PFSK-1 (cell line): ENCODE results near the gene AJUBA.

Experiments used
- FOXP2 ChIP-seq: optimal IDR thresholded peaks from 2 replicates; pipeline ENCODE3; 2011; ENCODE audit warnings: borderline replicate concordance, control low read depth, inconsistent platforms; ENCODE audit not compliant: insufficient read depth; ENCODE audit errors: extremely low read length, extremely low read depth
- POLR2AphosphoS5 ChIP-seq: IDR thresholded peaks from 2 replicates; pipeline ENCODE4 v1.6.1; 2012; ENCODE audit warnings: low read depth, mild to moderate bottlenecking, control low read depth, low read length, moderate library complexity
- SIN3A ChIP-seq: IDR thresholded peaks from 2 replicates; pipeline ENCODE4 v1.6.1; 2012; ENCODE audit warnings: mild to moderate bottlenecking, low read length, moderate library complexity, borderline replicate concordance; ENCODE audit not compliant: insufficient read depth
- TAF1 ChIP-seq: IDR thresholded peaks from 2 replicates; pipeline ENCODE4 v1.6.1; 2012; ENCODE audit warnings: low read length, control low read depth, borderline replicate concordance; ENCODE audit not compliant: insufficient read depth
- TF ChIP-seq, protein P1 (sequence below), 2 experiments: IDR thresholded peaks; 2 replicates each; pipeline versions ENCODE4 v1.6.1 to v1.8.0; 2011 to 2012; ENCODE audit warnings: low read depth in 2 of 2, low read length in 2 of 2, control low read depth in 1 of 2, inconsistent platforms in 1 of 2, mild to moderate bottlenecking in 1 of 2, moderate library complexity in 1 of 2; ENCODE audit not compliant: insufficient read depth in 1 of 2

Gene AJUBA

DNA sequence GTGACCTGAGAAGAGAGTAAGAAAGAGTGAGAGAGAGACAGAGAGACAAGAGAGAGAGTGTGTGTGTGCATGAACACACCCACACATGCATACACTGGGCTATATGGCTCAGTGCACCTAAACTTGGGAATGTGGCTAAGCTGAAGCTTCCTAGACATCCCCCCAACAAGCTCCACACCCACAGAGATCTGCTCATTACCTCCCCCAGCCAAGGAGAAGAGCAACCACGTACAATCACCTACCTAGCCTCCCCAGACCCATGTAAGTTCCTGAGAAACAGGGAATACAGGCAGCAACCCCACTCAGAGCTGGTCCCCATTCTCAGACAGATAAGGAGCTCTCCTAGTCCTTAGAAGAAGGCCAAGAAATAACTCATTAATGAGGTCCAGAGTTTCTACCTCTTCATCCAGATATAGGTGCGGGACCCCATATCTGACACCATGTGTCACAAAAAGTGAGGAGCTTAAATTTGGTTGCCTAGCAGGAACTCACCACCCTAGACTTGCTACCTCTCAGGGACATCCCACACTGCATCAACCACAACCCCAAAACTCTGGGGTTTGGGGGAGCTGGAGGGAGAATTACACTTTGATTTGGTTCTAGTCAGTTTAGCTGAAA is 9.9 kb downstream of the AJUBA start:
- TF ChIP-seq FOXP2 = no peak

DNA sequence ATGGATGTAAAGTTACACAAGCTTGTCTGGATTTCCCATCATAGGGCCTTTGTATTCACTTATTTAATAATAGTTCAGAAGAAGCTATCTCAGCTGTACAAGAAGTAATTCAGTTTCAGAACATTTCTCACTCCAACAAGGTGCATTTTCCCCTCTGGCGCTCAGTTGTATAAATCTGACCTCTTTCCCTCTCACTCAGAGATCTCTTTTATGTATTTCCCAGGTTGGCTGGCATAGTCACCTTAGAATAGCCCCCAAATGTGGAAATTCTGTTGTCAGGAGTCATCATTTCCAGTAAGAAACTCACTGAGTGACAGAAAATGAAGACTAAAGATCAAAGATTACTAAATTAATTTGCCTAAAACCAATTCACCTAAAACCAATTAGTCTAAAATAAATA is 11.2 kb downstream of the AJUBA start:
- TF ChIP-seq POLR2AphosphoS5 (no peak), TAF1 (no peak), SIN3A (no peak)

DNA sequence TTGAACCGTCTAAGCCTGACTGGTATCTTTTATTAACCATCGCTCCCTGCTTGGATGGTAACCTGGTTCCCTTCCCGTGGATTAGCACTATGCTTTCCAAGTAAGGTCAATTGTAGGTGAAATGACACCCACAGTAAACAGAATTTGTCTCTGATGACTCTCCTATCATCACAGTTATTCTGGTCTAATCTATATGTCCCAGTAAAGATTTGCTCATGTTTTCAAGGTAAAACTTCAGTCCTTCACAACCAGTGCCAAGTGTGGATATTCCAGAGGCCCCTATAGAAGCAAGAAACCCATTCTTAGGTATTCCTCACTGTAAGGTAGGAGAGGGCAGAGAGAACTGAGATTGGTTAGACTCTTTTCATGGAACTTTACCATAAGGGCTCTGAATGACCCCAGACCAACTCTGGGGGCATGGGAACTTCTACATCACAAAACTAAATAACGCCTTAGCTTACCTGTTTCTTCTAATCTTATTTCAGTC is 15.5 kb downstream of the AJUBA start:
- TF ChIP-seq POLR2AphosphoS5 = no peak
- TF ChIP-seq SIN3A = no peak
- no peak for TF ChIP-seq TAF1
- no peak for TF ChIP-seq FOXP2
- TF ChIP-seq, protein P1, sequence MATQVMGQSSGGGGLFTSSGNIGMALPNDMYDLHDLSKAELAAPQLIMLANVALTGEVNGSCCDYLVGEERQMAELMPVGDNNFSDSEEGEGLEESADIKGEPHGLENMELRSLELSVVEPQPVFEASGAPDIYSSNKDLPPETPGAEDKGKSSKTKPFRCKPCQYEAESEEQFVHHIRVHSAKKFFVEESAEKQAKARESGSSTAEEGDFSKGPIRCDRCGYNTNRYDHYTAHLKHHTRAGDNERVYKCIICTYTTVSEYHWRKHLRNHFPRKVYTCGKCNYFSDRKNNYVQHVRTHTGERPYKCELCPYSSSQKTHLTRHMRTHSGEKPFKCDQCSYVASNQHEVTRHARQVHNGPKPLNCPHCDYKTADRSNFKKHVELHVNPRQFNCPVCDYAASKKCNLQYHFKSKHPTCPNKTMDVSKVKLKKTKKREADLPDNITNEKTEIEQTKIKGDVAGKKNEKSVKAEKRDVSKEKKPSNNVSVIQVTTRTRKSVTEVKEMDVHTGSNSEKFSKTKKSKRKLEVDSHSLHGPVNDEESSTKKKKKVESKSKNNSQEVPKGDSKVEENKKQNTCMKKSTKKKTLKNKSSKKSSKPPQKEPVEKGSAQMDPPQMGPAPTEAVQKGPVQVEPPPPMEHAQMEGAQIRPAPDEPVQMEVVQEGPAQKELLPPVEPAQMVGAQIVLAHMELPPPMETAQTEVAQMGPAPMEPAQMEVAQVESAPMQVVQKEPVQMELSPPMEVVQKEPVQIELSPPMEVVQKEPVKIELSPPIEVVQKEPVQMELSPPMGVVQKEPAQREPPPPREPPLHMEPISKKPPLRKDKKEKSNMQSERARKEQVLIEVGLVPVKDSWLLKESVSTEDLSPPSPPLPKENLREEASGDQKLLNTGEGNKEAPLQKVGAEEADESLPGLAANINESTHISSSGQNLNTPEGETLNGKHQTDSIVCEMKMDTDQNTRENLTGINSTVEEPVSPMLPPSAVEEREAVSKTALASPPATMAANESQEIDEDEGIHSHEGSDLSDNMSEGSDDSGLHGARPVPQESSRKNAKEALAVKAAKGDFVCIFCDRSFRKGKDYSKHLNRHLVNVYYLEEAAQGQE (IDR thresholded peaks at IDR 0.05; ENCODE audit: insufficient read depth in 1 of 2, low read depth in 2 of 2, low read length in 2 of 2) = no peak

DNA sequence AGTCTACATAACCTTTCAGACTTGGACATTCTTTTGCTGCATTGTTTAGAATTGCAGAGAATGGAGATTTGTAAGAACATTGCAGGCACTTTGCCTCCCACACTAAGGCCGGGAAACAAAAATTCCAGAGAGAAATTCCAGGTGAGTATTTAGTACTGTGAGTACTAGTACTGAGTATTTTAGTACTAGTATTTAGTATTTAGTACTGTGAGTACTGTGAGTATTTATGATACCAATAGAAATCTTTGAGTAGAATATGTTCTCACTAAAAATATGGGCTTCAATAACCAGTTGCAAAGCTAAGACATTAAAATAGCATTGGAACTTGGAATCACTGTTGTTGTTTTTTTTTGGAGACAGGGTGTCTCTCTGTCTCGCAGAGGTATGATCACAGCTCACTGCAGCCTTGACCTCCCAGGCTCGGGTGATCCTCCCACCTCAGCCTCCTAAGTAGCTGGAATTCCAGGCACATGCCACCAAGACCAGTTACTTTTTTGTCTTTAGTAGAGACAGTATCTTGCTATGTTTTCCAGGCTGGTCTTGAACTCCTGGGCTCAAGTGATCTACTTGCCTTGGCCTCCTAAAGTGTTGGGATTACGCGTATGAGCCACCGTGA is 20.2 kb downstream of the AJUBA start:
- no peak for TF ChIP-seq POLR2AphosphoS5
- TF ChIP-seq SIN3A = no peak
- TF ChIP-seq, protein P1 (IDR thresholded peaks at IDR 0.05; ENCODE audit: insufficient read depth in 1 of 2, low read depth in 2 of 2, low read length in 2 of 2) = no peak
- no peak for TF ChIP-seq TAF1
- TF ChIP-seq FOXP2 = no peak

DNA sequence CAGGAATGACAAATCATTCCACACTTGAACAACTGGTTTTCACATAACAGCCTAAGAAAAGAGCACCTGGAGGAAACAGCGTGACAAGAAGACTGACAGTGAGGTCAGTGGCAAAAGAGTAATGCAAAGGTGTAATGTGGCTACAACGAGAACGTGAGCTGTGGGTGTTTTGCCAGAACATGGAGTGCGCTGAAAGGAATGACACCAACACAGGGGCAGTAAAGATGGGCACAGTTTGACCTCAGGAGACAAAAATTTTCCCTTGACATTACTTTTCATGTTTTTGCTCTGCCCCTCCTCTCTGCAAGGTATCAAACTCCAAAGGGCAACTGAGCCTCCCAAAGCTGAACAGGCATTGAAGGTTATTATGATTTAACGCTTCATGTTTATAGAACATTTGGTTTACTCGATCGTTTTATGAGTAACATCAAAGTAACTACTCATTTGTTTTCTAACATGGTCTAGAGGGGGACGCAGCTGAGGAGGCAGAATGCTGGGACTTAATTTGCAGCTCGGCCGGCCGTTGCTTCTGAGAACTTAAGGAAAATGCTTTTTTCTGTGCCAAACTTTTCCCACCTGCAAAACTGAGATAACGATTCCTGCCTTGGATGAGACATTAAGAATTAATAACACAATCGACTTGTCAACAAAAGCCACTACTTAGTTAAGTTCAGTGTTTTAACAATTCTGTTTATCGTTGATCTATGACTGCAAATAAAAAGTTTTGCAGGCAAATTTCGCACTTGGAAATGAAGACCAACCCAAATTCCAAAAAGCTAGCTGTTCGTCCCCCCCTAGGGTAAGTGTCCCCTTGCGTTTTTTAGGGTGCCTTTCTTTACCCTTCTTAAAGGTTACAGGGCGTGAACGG is 26.4 kb downstream of the AJUBA start:
- TF ChIP-seq SIN3A (no peak), POLR2AphosphoS5 (no peak), FOXP2 (no peak), TAF1 (no peak)
- TF ChIP-seq, protein P1 (IDR thresholded peaks at IDR 0.05; ENCODE audit: insufficient read depth in 1 of 2, low read depth in 2 of 2, low read length in 2 of 2) = no peak

DNA sequence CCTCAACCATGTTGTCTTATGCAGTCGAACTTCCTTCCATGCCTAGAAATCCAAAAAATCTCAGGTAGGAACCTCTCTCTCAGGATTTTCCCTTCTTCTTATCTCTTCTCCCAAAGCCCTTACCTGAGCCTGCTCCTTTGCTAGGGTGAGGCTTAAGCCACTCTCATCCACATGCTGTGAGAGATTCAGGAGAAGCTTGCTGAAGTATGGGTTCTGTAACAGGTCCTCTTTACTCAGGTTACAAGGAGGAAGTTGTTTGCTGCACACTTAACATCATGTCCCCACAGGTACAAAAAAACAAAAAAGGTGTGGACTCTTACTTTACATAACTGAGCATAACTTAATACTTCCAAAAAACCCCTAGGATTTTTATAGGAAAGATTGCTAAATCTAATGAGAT is 29.9 kb downstream of the AJUBA start:
- no peak for TF ChIP-seq SIN3A
- TF ChIP-seq, protein P1 (IDR thresholded peaks at IDR 0.05; ENCODE audit: insufficient read depth in 1 of 2, low read depth in 2 of 2, low read length in 2 of 2) = no peak
- no peak for TF ChIP-seq FOXP2
- no peak for TF ChIP-seq TAF1
